ENCODE measurements around the gene GNE. TPM values are rescaled to one million over a fixed set of nuclear protein-coding genes. Genes with fewer than 3 reads are reported as not detected.

GNE gene
- total and polyA plus RNA-seq, 4 experiments from 2014 or later, result 2.7 to 18.1 (median 11.5) TPM

DNA sequence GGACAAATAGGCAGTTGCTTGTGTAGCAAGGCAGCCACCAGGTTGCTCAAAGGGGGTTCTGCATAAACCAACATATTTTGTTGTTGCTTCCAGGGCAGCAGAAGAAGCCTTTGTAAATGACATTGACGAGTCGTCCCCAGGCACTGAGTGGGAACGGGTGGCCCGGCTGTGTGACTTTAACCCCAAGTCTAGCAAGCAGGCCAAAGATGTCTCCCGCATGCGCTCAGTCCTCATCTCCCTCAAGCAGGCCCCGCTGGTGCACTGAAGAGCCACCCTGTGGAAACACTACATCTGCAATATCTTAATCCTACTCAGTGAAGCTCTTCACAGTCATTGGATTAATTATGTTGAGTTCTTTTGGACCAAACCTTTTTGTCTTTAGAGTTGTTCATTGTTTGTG, 46.7 kb downstream of the GNE start:
- peaks cover 48 to 85% of the 10 kb centered on the region in 2 donors for H3K36me3 Mint-ChIP-seq
- intact Hi-C loops (cut with micrococcal nuclease), result no loop called here
- peaks cover 38 to 69% (median 47%) of the 10 kb centered on the region in 4 donors for H3K4me1 Mint-ChIP-seq
- Histone ChIP-seq H3K9me3 (ENCODE audit: control insufficient read depth in 1 of 2, low read length in 2 of 2) (no peaks in the 10 kb centered on the region), H3K4me3 (ENCODE audit: low read length in 2 of 2) (no peak overlapping the region), H3K4me1 (ENCODE audit: insufficient read depth, low read length) (peaks cover 45% of the 10 kb centered on the region), H3K27me3 (ENCODE audit: insufficient read depth, low read length) (no peaks in the 10 kb centered on the region), H3K27ac (ENCODE audit: low read depth, low read length) (no peak overlapping the region), H3K36me3 (ENCODE audit: insufficient read depth, low read length) (peaks cover 50% of the 10 kb centered on the region)
- DNase-seq, result no peak
- H3K9me3 Mint-ChIP-seq, result peaks cover 0 to 2% (median 0%) of the 10 kb centered on the region in 8 donors
- H3K27me3 Mint-ChIP-seq, result no peaks in the 10 kb centered on the region
- ChIA-PET CTCF (ENCODE audit: partially characterized antibody) (interaction anchor here (1.9 kb wide), 1 partner anchor 22 kb away, joined by 9 read pairs; no protein-coding TSS in a partner anchor), POLR2A (ENCODE audit: partially characterized antibody) (no interaction called here)
- H3K4me3 Mint-ChIP-seq, result no peak overlapping the region
- peak overlapping the region in 4 of 7 donors; percentile 12 to 59 (median 40) for H3K27ac Mint-ChIP-seq

DNA sequence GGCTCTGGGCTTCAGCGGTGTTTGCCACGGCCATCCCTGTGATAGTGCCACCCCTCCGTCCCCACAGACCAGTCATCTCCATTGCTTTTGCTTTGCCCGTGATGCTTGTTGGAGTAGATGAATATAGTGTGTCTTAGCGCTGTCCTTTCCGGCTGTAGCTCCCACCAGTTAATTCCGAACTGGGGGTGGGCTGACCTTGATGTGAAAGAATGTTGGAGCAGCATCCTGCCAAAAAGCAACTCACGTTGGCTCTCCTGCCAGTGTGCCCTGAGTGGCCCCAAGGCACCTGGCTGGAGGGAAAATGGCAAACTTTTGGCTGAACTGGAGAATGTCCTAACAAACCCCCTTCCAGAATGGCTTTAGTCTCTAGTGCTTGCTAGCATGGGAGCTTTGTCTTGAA, 47.5 kb downstream of the GNE start:
- peaks cover 56% of the 10 kb centered on the region for H3K36me3 ChIP-seq (ENCODE audit: insufficient read depth, low read length)
- peaks cover 40% of the 10 kb centered on the region for H3K4me1 ChIP-seq (ENCODE audit: insufficient read depth, low read length)
- H3K27me3 ChIP-seq (ENCODE audit: insufficient read depth, low read length), result no peaks in the 10 kb centered on the region
- Mint-ChIP-seq H3K9me3 (no peaks in the 10 kb centered on the region), H3K27me3 (no peaks in the 10 kb centered on the region), H3K36me3 (peaks cover 50 to 89% of the 10 kb centered on the region in 2 donors), H3K27ac (peak overlapping the region in 4 of 7 donors; percentile 9 to 81 (median 34)), H3K4me3 (peak overlapping the region in 1 of 8 donors; percentile 22), H3K4me1 (peaks cover 34 to 68% (median 42%) of the 10 kb centered on the region in 4 donors)
- ChIA-PET CTCF (ENCODE audit: partially characterized antibody) (interaction anchor here (1.2 to 1.9 kb wide), 2 partner anchors 20 to 21 kb away, joined by 4 to 9 read pairs; partner anchors contain the start of gene CLTA), POLR2A (ENCODE audit: partially characterized antibody) (no interaction called here)
- DNase-seq, result no peak
- no peak overlapping the region for H3K27ac ChIP-seq (ENCODE audit: low read depth, low read length)
- H3K9me3 ChIP-seq (ENCODE audit: control insufficient read depth in 1 of 2, low read length in 2 of 2), result no peaks in the 10 kb centered on the region
- intact Hi-C loops (cut with micrococcal nuclease), result no loop called here
- no peak overlapping the region for H3K4me3 ChIP-seq (ENCODE audit: low read length in 2 of 2)

DNA sequence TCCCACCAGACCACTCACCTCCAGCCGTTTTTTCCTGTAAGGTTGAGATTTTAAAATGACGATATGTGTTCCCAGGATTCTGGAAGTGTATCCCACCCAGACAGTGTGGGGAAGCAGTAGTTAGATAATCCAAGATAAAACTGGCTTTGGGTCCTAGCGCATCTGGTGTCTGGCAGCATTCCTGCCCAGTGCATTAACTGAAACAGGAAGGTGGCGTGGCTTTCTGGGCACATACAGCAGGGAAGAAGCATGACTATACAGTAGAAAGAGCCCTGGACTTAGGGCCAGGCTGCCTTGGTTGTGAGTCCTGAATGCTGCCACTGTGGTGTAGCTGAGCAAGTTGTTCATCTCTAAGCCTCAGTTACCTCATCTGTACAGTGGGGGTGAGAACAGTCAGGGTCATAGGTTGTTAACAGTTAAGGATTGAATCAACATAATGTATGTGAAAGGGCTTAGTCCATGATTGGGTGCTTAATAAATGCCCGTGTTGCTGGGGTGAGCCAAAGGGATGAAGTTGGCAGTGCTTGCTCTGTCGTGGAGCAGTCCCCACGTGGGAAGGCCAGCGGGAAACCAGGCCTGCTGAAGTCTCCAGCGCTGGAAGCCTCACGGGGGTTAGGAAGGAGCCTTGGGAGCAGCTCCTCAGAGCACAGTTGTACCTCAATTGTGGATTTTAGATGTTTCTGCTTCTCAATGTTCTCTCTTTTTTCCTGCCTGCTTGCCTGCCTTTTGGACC, 49.6 kb downstream of the GNE start:
- H3K27ac Mint-ChIP-seq, result peak overlapping the region; percentile 16 to 89 (median 63)
- no peak overlapping the region for H3K4me3 ChIP-seq (ENCODE audit: low read length in 2 of 2)
- H3K4me3 Mint-ChIP-seq, result peak overlapping the region in 2 of 8 donors; percentile 27 to 30
- peaks cover 33 to 66% (median 35%) of the 10 kb centered on the region in 4 donors for H3K4me1 Mint-ChIP-seq
- H3K36me3 Mint-ChIP-seq, result peaks cover 60 to 94% of the 10 kb centered on the region in 2 donors
- ChIA-PET POLR2A (ENCODE audit: partially characterized antibody) (no interaction called here), CTCF (ENCODE audit: partially characterized antibody) (interaction anchor here (1.1 to 2.1 kb wide), 2 partner anchors 19 to 120 kb away, joined by 3 to 11 read pairs; partner anchors contain the start of gene CLTA)
- intact Hi-C loops (cut with micrococcal nuclease), result no loop called here
- H3K9me3 Mint-ChIP-seq, result no peaks in the 10 kb centered on the region
- no peak overlapping the region for H3K27ac ChIP-seq (ENCODE audit: low read depth, low read length)
- H3K27me3 Mint-ChIP-seq, result no peaks in the 10 kb centered on the region
- H3K9me3 ChIP-seq (ENCODE audit: control insufficient read depth in 1 of 2, low read length in 2 of 2), result no peaks in the 10 kb centered on the region
- DNase-seq, result no peak
- peaks cover 74% of the 10 kb centered on the region for H3K36me3 ChIP-seq (ENCODE audit: insufficient read depth, low read length)
- H3K4me1 ChIP-seq (ENCODE audit: insufficient read depth, low read length), result peaks cover 32% of the 10 kb centered on the region
- no peaks in the 10 kb centered on the region for H3K27me3 ChIP-seq (ENCODE audit: insufficient read depth, low read length)

DNA sequence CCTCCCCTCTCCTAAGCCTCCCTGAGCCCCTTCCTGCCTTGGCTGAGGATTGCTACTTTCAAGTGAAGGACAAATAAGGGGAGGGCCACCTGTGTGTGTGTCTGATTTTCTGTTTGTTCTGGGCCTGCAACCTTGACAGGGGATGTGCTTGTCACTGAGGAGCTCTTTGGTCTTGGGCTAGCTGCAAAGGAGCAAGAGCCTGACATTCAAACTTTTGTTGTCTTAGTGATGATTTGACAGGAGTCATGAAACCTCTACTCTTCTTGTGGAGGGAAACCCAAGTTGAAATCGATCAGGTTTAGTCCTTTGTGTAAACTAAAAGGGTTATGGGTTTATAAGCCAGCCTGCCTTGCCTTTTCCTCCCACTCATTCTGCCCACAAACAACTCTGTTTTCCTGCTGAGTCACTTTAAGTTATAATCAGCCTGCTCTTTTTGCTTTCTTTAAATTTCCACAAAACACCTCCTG, 50.7 kb downstream of the GNE start:
- Mint-ChIP-seq H3K4me1 (peaks cover 30 to 62% (median 35%) of the 10 kb centered on the region in 4 donors), H3K36me3 (peaks cover 69 to 95% of the 10 kb centered on the region in 2 donors), H3K4me3 (peak overlapping the region in 1 of 8 donors; percentile 10), H3K9me3 (no peaks in the 10 kb centered on the region), H3K27ac (peak overlapping the region; percentile 56 to 87 (median 76)), H3K27me3 (no peaks in the 10 kb centered on the region)
- Histone ChIP-seq H3K27ac (ENCODE audit: low read depth, low read length) (no peak overlapping the region), H3K36me3 (ENCODE audit: insufficient read depth, low read length) (peaks cover 79% of the 10 kb centered on the region), H3K9me3 (ENCODE audit: control insufficient read depth in 1 of 2, low read length in 2 of 2) (no peaks in the 10 kb centered on the region), H3K4me1 (ENCODE audit: insufficient read depth, low read length) (peaks cover 32% of the 10 kb centered on the region), H3K4me3 (ENCODE audit: low read length in 2 of 2) (no peak overlapping the region), H3K27me3 (ENCODE audit: insufficient read depth, low read length) (no peaks in the 10 kb centered on the region)
- ChIA-PET CTCF (ENCODE audit: partially characterized antibody) (interaction anchor here (1.1 to 2.1 kb wide), 2 partner anchors 18 to 121 kb away, joined by 3 to 11 read pairs; partner anchors contain the start of gene CLTA), POLR2A (ENCODE audit: partially characterized antibody) (interaction anchor here (1.4 kb wide), 1 partner anchor 17 kb away, joined by 5 read pairs; the partner anchor contains the start of gene CLTA)
- DNase-seq, result no peak
- intact Hi-C loops (cut with micrococcal nuclease), result no loop called here

DNA sequence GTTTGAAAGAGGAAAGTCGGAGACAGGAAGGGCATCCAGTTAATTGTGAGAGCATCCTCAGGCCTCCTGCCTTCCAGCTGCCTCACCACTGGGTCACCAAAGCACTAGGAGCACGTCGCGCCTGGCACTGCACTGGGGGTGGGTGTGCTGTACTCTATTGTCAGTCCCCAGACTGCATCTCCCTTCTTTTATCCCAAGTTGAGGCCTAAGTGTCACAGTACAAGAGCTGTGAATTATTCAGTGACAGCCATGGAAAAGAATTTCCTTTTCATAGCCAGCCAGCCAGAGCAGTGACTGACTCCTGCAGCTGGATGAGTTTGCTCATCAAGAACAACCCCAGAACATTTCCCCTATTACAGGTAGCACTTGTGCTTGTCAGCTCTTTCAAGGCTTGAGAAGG, 51.2 kb downstream of the GNE start:
- no peaks in the 10 kb centered on the region for H3K9me3 Mint-ChIP-seq
- intact Hi-C loops (cut with micrococcal nuclease), result no loop called here
- Histone ChIP-seq H3K36me3 (ENCODE audit: insufficient read depth, low read length) (peaks cover 79% of the 10 kb centered on the region), H3K27ac (ENCODE audit: low read depth, low read length) (no peak overlapping the region), H3K27me3 (ENCODE audit: insufficient read depth, low read length) (no peaks in the 10 kb centered on the region), H3K9me3 (ENCODE audit: control insufficient read depth in 1 of 2, low read length in 2 of 2) (no peaks in the 10 kb centered on the region), H3K4me3 (ENCODE audit: low read length in 2 of 2) (no peak overlapping the region), H3K4me1 (ENCODE audit: insufficient read depth, low read length) (peaks cover 32% of the 10 kb centered on the region)
- no peak overlapping the region for H3K4me3 Mint-ChIP-seq
- ChIA-PET POLR2A (ENCODE audit: partially characterized antibody) (interaction anchor here (1.4 kb wide), 1 partner anchor 16 kb away, joined by 5 read pairs; the partner anchor contains the start of gene CLTA), CTCF (ENCODE audit: partially characterized antibody) (interaction anchor here (1.9 to 2.1 kb wide), 2 partner anchors 10 to 17 kb away, joined by 9 to 11 read pairs; partner anchors contain the start of gene CLTA)
- peaks cover 33 to 62% (median 35%) of the 10 kb centered on the region in 4 donors for H3K4me1 Mint-ChIP-seq
- H3K36me3 Mint-ChIP-seq, result peaks cover 71 to 95% of the 10 kb centered on the region in 2 donors
- DNase-seq, result no peak
- H3K27me3 Mint-ChIP-seq, result no peaks in the 10 kb centered on the region
- peak overlapping the region; percentile 22 to 83 (median 47) for H3K27ac Mint-ChIP-seq

DNA sequence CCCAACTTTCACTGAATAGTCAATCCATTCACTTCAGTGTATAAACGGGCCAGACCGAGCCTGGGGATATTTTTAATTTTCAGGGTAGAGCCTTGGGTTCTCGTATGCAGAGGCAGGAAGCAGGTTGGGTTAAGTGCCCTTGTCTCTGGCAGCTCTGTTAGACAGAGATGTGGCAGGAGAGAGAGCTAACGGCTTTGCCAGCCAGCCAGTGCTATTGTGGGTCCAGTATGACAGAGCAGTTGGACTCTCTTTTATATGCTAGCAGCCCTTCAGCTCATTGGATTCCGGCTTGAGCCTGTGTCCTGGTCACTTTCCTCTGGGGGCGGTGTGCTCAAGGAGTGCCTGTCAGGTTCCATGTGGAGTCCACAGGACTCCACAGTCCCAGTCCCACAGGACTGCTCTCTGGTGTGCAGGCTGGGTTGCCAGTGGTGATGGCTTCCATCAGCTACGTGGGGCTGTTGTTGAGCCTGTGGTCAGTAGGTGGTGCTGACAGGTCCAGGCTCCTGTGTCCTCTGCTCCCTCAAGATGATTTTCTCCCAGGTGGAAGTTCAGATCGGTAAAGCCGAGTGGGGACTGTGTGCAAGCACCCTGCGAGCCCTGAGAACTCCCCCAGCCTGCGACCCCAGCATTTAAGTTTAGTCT, 53.2 kb downstream of the GNE start:
- DNase-seq, result no peak
- Histone ChIP-seq H3K9me3 (ENCODE audit: control insufficient read depth in 1 of 2, low read length in 2 of 2) (no peaks in the 10 kb centered on the region), H3K4me1 (ENCODE audit: insufficient read depth, low read length) (peaks cover 32% of the 10 kb centered on the region), H3K27ac (ENCODE audit: low read depth, low read length) (no peak overlapping the region), H3K27me3 (ENCODE audit: insufficient read depth, low read length) (no peaks in the 10 kb centered on the region), H3K36me3 (ENCODE audit: insufficient read depth, low read length) (peaks cover 79% of the 10 kb centered on the region), H3K4me3 (ENCODE audit: low read length in 2 of 2) (no peak overlapping the region)
- POLR2A ChIA-PET (ENCODE audit: partially characterized antibody), result interaction anchor here (1.4 kb wide), 1 partner anchor 14 kb away, joined by 5 read pairs; the partner anchor contains the start of gene CLTA
- no peaks in the 10 kb centered on the region for H3K9me3 Mint-ChIP-seq
- H3K27me3 Mint-ChIP-seq, result no peaks in the 10 kb centered on the region
- no peak overlapping the region for H3K4me3 Mint-ChIP-seq
- peaks cover 27 to 44% (median 32%) of the 10 kb centered on the region in 4 donors for H3K4me1 Mint-ChIP-seq
- peaks cover 62 to 93% of the 10 kb centered on the region in 2 donors for H3K36me3 Mint-ChIP-seq
- CTCF ChIA-PET (ENCODE audit: partially characterized antibody), result interaction anchor here (1.1 to 1.9 kb wide), 2 partner anchors 8 to 15 kb away, joined by 8 to 9 read pairs; partner anchors contain the start of gene CLTA
- intact Hi-C loops (cut with micrococcal nuclease), result no loop called here
- peak overlapping the region in 3 of 7 donors; percentile 46 to 64 (median 50) for H3K27ac Mint-ChIP-seq
